A673 (cell line): Measurements from ENCODE around the gene HEXIM2. TPM values are rescaled to one million over a fixed set of nuclear protein-coding genes. Genes with fewer than 3 reads are reported as not detected.

Experiments used
- BruUV-seq: library from RNA; stranded (reverse); fragments of 400-500 nt; replicated peaks from 2 replicates; lab custom pipeline; 2021; lab: Mats Ljungman, UMichigan
- CTCF ChIA-PET: fragments of 300-600 bp; sonication (Branson Sonifier 250); formaldehyde crosslinking; loops from one replicate; lab custom pipeline; 2022; ENCODE audit warnings: antibody characterized with exemption; lab: Charles Lee
- POLR2A ChIA-PET: fragments of 300-600 bp; sonication (Branson Sonifier 250); formaldehyde crosslinking; loops from one replicate; lab custom pipeline; 2022; ENCODE audit warnings: antibody characterized with exemption; ENCODE audit not compliant: low non-redundant PET; lab: Charles Lee
- DNase-seq: peaks from one replicate; pipeline ENCODE4 v3.0.0-alpha.2; 2015; ENCODE audit warnings: low spot score
- H3K27ac ChIP-seq: fragments of 200-600 bp; sonication (generic); 2 replicates; pipeline ENCODE4 v1.5.1; 2016; ENCODE audit warnings: mixed run types, low read depth, mild to moderate bottlenecking, mixed read lengths, antibody characterized with exemption, low read length; ENCODE audit not compliant: poor library complexity, severe bottlenecking
- H3K27me3 ChIP-seq: fragments of 200-600 bp; sonication (generic); replicated peaks from 2 replicates; pipeline ENCODE4 v1.6.1; 2017; ENCODE audit warnings: mixed run types, low read depth, mild to moderate bottlenecking, mixed read lengths, antibody characterized with exemption, low read length; ENCODE audit not compliant: insufficient read depth, poor library complexity
- H3K36me3 ChIP-seq: fragments of 200-600 bp; sonication (generic); 2 replicates; pipeline ENCODE4 v1.6.1; 2016; ENCODE audit warnings: mixed run types, mild to moderate bottlenecking, mixed read lengths, antibody characterized with exemption, low read length; ENCODE audit not compliant: insufficient read depth, poor library complexity, severe bottlenecking
- H3K4me1 ChIP-seq: fragments of 200-600 bp; sonication (generic); 2 replicates; pipeline ENCODE4 v1.6.1; 2017; ENCODE audit warnings: mixed run types, mild to moderate bottlenecking, mixed read lengths, antibody characterized with exemption, low read length; ENCODE audit not compliant: insufficient read depth, poor library complexity, severe bottlenecking
- H3K4me3 ChIP-seq: fragments of 200-600 bp; sonication (generic); 2 replicates; pipeline ENCODE4 v1.5.1; 2016; ENCODE audit warnings: low read depth, mixed run types, mild to moderate bottlenecking, mixed read lengths, low read length; ENCODE audit not compliant: poor library complexity, severe bottlenecking
- H3K9me3 ChIP-seq: fragments of 200-600 bp; sonication (generic); 2 replicates; pipeline ENCODE4 v1.6.1; 2016; ENCODE audit warnings: mixed run types, low read depth, mild to moderate bottlenecking, mixed read lengths, antibody characterized with exemption, low read length; ENCODE audit not compliant: poor library complexity, severe bottlenecking
- EZH2 ChIP-seq: fragments of 200-600 bp; sonication (generic); IDR thresholded peaks from 2 replicates; pipeline ENCODE4 v1.6.1; 2017; ENCODE audit warnings: borderline replicate concordance, low read depth, mild to moderate bottlenecking, mixed read lengths, antibody characterized with exemption, low read length; ENCODE audit not compliant: poor library complexity, severe bottlenecking
- intact Hi-C: fragments of 100-400 bp; cut with micrococcal nuclease; formaldehyde crosslinking; loops from one replicate; pipeline ENCODE4 v1.10.0; 2022; ENCODE audit not compliant: unreplicated experiment
- total RNA-seq: library from RNA; stranded (reverse); gene quantifications from 2 replicates; pipeline ENCODE4 v1.2.3, GENCODE V29; 2021
- TF ChIP-seq, protein P1 (sequence below): fragments of 300-800, 200-600 bp; sonication (generic); conservative IDR thresholded peaks from 2 replicates; pipeline ENCODE4 v1.5.1; 2017; ENCODE audit warnings: low read depth, mild to moderate bottlenecking, antibody characterized with exemption, low read length, moderate library complexity, mixed read lengths

The HEXIM2 gene
- total RNA-seq, 1 experiment from 2014 or later = 4.8 TPM

GRCh38 chr17:45116434-45117016 lies 45.1 kb upstream of the HEXIM2 start:
- H3K27ac ChIP-seq = no peak overlapping the region
- no peak for TF ChIP-seq EZH2
- TF ChIP-seq, protein P1, sequence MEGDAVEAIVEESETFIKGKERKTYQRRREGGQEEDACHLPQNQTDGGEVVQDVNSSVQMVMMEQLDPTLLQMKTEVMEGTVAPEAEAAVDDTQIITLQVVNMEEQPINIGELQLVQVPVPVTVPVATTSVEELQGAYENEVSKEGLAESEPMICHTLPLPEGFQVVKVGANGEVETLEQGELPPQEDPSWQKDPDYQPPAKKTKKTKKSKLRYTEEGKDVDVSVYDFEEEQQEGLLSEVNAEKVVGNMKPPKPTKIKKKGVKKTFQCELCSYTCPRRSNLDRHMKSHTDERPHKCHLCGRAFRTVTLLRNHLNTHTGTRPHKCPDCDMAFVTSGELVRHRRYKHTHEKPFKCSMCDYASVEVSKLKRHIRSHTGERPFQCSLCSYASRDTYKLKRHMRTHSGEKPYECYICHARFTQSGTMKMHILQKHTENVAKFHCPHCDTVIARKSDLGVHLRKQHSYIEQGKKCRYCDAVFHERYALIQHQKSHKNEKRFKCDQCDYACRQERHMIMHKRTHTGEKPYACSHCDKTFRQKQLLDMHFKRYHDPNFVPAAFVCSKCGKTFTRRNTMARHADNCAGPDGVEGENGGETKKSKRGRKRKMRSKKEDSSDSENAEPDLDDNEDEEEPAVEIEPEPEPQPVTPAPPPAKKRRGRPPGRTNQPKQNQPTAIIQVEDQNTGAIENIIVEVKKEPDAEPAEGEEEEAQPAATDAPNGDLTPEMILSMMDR = no peak
- BruUV-seq = no TSS peak
- H3K36me3 ChIP-seq = no peaks in the 10 kb centered on the region
- no peaks in the 10 kb centered on the region for H3K27me3 ChIP-seq
- intact Hi-C loops = no loop called here
- no peak overlapping the region for H3K4me3 ChIP-seq
- ChIA-PET CTCF (no interaction called here), POLR2A (no interaction called here)
- H3K9me3 ChIP-seq = no peaks in the 10 kb centered on the region
- DNase-seq = no peak
- no peaks in the 10 kb centered on the region for H3K4me1 ChIP-seq

- TF ChIP-seq EZH2 = no peak
- TF ChIP-seq, protein P1 = no peak
- no peaks in the 10 kb centered on the region for H3K36me3 ChIP-seq
- intact Hi-C loops = no loop called here
- ChIA-PET CTCF (no interaction called here), POLR2A (no interaction called here)
- no peaks in the 10 kb centered on the region for H3K27me3 ChIP-seq
- no TSS peak for BruUV-seq
- no peaks in the 10 kb centered on the region for H3K9me3 ChIP-seq
- H3K4me1 ChIP-seq = no peaks in the 10 kb centered on the region
- no peak for DNase-seq
- no peak overlapping the region for H3K4me3 ChIP-seq
- no peak overlapping the region for H3K27ac ChIP-seq
Measured at GRCh38 chr17:45117334-45117733, 44.3 kb upstream of the HEXIM2 start.

DNA sequence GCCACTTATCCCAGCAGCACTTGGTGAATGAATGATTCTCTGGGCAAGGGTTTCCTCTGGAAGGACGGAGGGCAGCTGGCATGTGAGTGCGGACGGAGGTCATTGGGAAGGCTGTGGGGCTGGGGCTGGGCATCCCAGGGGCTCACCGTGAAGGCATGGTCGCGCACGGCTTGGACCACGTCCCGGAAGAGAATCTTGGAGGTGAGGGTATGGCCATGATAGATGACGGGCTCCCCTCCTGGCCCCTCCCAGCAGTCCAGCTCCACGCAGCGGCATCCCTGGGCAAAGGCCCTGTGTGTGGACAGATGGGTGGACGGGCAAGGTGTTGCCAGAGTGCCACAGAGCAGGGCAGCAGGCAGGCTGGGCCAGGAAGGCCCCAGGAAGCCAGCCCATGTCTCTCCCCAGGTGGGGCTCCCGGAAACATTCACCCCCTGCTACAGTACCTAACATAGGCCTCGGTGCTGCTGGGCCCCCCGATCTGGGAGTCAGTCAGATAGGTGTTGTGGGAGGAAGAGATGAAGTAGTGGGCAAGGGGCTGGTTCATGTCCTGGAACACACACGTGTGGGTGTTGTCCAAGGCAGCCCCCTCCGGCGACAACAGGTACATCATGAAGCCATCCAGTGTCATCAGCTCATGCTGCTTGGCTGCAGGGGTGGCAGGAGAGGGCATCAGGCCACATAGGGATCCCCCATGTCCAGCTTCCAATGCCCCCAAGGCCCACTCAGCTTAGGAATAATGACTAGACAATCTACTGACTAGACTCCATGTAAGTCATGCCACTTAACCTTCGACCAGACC lies 43.6 kb upstream of the HEXIM2 start:
- no peaks in the 10 kb centered on the region for H3K27me3 ChIP-seq
- no peak overlapping the region for H3K4me3 ChIP-seq
- CTCF ChIA-PET = no interaction called here
- POLR2A ChIA-PET = no interaction called here
- intact Hi-C loops = no loop called here
- no peaks in the 10 kb centered on the region for H3K36me3 ChIP-seq
- no peaks in the 10 kb centered on the region for H3K4me1 ChIP-seq
- no peak overlapping the region for H3K27ac ChIP-seq
- no peak for TF ChIP-seq EZH2
- TF ChIP-seq, protein P1 = no peak
- DNase-seq = no peak
- BruUV-seq = no TSS peak
- no peaks in the 10 kb centered on the region for H3K9me3 ChIP-seq
